GM19025 (cell line): ENCODE results near the gene APOE.
"Not testable (repeated sequence)": the region's sequence is repeated elsewhere in the genome, so short reads cannot be mapped to it uniquely, and the experiment has no call there.

ENCODE experiments used
- ATAC-seq: cut with Tn5 transposase; IDR thresholded peaks from one replicate; pipeline ENCODE4 v1.9.1; 2021; ENCODE audit warnings: mild to moderate bottlenecking, low read depth, moderate library complexity; ENCODE audit not compliant: unreplicated experiment

APOE gene

GRCh38 chr19:44905437-44906160 is at the start of gene APOE:
Gene APOE (plus strand): TSS chr19:44905796. CDS start chr19:44906625, 829 bp downstream.
- ATAC-seq = no peak

- ATAC-seq = no peak
Measured at GRCh38 chr19:44856421-44857083, 49.0 kb upstream of the APOE start.

- no peak for ATAC-seq
Measured at GRCh38 chr19:44857837-44858236, 47.8 kb upstream of the APOE start.

- not testable (repeated sequence) for ATAC-seq
Measured at GRCh38 chr19:44861576-44861975, 44.0 kb upstream of the APOE start.

- ATAC-seq = no peak
Measured at GRCh38 chr19:44863990-44864389, 41.6 kb upstream of the APOE start.

GRCh38 chr19:44865196-44865767 is 40.3 kb upstream of the APOE start:
- ATAC-seq = no peak

GRCh38 chr19:44866664-44867063 is 38.9 kb upstream of the APOE start:
- ATAC-seq = no peak

- ATAC-seq = no peak
Measured at GRCh38 chr19:44867578-44867977, 38.0 kb upstream of the APOE start.

GRCh38 chr19:44869733-44870470 is 35.7 kb upstream of the APOE start:
- no peak for ATAC-seq

- ATAC-seq = no peak
Measured at GRCh38 chr19:44871809-44872208, 33.8 kb upstream of the APOE start.

- ATAC-seq = no peak
Measured at GRCh38 chr19:44872661-44873060, 32.9 kb upstream of the APOE start.

GRCh38 chr19:44874317-44874716 is 31.3 kb upstream of the APOE start:
- ATAC-seq = no peak

- ATAC-seq = no peak
Measured at GRCh38 chr19:44875666-44876451, 29.7 kb upstream of the APOE start.

- no peak for ATAC-seq
Measured at GRCh38 chr19:44876930-44877535, 28.6 kb upstream of the APOE start.

- no peak for ATAC-seq
Measured at GRCh38 chr19:44878120-44878865, 27.3 kb upstream of the APOE start.

- ATAC-seq = no peak
Measured at GRCh38 chr19:44879309-44880065, 26.1 kb upstream of the APOE start.

GRCh38 chr19:44882063-44882462 is 23.5 kb upstream of the APOE start:
- no peak for ATAC-seq

- not testable (repeated sequence) for ATAC-seq
Measured at GRCh38 chr19:44882619-44883397, 22.8 kb upstream of the APOE start.
